VCaP (cell line): ENCODE data around the gene ATP6V1F.

Experiments
- H3K27ac ChIP-seq: fragments of 450-650 bp; 2 replicates; pipeline ENCODE4 v1.5.1; 2017
- TF ChIP-seq, protein P1 (sequence below): fragments of 450-650 bp; conservative IDR thresholded peaks from 2 replicates; pipeline ENCODE4 v1.5.1; 2017; ENCODE audit warnings: mild to moderate bottlenecking, moderate library complexity

Gene ATP6V1F

DNA sequence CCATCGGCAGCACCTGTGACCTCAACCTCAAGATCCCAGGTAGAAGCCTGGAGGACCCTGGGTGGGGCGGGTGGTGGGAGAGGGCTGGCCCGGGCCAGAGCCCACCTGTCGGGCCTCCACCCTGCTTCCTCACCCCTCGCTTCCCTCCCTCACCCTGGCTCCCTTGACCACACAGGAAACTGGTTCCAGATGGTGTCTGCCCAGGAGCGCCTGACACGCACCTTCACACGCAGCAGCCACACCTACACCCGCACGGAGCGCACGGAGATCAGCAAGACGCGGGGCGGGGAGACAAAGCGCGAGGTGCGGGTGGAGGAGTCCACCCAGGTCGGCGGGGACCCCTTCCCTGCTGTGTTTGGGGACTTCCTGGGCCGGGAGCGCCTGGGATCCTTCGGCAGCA, 8.9 kb upstream of the ATP6V1F start:
- TF ChIP-seq, protein P1, sequence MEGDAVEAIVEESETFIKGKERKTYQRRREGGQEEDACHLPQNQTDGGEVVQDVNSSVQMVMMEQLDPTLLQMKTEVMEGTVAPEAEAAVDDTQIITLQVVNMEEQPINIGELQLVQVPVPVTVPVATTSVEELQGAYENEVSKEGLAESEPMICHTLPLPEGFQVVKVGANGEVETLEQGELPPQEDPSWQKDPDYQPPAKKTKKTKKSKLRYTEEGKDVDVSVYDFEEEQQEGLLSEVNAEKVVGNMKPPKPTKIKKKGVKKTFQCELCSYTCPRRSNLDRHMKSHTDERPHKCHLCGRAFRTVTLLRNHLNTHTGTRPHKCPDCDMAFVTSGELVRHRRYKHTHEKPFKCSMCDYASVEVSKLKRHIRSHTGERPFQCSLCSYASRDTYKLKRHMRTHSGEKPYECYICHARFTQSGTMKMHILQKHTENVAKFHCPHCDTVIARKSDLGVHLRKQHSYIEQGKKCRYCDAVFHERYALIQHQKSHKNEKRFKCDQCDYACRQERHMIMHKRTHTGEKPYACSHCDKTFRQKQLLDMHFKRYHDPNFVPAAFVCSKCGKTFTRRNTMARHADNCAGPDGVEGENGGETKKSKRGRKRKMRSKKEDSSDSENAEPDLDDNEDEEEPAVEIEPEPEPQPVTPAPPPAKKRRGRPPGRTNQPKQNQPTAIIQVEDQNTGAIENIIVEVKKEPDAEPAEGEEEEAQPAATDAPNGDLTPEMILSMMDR: no peak
- H3K27ac ChIP-seq: no peak overlapping the region

DNA sequence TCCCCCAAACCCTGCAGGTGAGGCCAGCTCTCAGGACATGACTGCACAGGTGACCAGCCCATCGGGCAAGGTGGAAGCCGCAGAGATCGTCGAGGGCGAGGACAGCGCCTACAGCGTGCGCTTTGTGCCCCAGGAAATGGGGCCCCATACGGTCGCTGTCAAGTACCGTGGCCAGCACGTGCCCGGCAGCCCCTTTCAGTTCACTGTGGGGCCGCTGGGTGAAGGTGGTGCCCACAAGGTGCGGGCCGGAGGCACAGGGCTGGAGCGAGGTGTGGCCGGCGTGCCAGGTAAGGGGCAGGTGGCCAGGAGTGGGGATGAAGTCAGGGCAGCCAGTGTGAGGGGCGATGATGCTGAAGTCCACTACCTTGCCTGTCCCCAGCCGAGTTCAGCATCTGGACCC, 8.3 kb upstream of the ATP6V1F start:
- no peak overlapping the region for H3K27ac ChIP-seq
- TF ChIP-seq, protein P1: no peak

DNA sequence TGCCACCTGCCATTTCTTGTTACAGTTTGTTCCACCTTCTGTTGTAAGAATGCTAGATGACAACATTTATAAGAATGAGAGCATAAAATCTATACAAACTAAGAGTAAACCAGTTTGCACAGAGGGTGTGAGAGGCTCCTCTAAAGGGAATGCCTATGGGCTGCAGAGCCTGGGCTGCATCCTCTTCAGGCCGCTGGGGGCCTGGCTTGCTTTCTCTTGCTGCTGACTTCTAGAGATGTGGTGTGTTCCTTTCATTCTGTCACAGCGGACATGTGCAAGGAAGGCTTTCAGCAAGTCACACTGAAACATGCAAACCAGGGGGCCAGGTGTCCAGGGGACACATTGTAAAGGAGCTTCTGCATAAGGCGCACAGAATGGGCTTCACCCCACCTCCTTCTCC, 7.1 kb upstream of the ATP6V1F start:
- TF ChIP-seq, protein P1: no peak
- H3K27ac ChIP-seq: no peak overlapping the region

DNA sequence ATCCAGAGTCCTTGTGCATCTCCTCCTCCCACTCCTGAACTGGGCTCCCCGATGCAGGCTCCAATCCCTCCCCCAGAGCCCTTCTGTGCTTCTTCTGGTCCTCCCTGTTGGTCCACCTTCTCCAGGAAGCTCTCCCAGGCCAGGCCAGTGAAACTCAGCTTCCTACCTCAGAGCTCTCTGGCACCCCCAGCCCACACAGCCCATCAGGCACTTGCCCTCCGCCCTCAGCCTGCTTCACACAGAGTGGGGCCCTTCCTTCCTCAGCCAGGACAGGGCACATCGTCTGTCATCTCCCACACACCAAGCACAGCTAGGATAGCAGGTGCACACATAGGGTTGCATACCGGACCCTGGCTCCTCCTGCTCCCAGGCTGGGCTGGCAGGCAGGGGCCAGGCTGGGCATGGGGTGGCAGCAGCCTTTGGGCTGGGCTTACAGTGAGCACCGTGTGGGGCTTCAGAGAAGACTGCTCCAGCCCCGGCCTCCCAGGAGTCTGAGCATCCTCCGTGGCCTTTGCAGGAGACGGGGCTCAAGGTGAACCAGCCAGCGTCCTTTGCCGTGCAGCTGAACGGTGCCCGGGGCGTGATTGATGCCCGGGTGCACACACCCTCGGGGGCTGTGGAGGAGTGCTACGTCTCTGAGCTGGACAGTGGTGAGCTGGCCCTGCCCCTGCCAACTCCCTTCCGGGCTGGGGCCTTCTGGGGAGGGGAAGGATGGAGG, 6.5 kb upstream of the ATP6V1F start:
- H3K27ac ChIP-seq: no peak overlapping the region
- TF ChIP-seq, protein P1: no peak

DNA sequence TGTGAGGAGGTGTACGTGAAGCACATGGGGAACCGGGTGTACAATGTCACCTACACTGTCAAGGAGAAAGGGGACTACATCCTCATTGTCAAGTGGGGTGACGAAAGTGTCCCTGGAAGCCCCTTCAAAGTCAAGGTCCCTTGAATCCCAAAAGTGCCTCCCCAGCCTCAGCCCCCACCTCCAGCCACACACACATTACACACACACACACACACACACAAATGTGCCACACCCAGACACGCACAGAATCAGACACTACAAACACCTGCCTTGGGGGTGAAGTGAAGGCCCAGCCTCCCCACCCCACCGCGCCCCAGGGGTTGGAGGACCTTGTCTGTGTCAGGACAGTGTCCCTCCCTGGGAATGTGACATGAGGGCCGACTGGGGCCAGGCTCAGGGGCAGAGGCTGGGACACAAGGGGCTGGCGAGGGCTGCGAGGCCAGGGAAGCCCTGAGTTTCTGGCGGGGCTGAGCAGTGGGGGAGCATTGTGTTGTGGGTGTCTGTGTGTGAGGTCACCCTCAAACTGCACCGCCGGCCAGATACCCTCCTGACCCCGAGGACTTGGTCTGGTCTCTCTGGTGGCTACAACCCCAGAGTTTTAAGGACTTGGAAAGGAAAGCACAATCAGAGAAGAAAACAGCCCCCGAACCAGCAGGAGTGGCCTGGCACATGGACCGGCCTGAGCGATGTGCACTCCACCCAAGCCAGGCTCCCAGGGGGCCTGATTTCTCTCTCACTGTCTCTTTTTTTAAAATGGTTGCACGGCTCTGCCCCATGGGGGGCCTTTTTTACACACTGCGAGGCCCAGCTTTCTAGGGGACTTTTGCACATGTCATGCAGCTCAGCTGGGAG, 4.0 kb upstream of the ATP6V1F start:
- TF ChIP-seq, protein P1: no peak
- no peak overlapping the region for H3K27ac ChIP-seq

DNA sequence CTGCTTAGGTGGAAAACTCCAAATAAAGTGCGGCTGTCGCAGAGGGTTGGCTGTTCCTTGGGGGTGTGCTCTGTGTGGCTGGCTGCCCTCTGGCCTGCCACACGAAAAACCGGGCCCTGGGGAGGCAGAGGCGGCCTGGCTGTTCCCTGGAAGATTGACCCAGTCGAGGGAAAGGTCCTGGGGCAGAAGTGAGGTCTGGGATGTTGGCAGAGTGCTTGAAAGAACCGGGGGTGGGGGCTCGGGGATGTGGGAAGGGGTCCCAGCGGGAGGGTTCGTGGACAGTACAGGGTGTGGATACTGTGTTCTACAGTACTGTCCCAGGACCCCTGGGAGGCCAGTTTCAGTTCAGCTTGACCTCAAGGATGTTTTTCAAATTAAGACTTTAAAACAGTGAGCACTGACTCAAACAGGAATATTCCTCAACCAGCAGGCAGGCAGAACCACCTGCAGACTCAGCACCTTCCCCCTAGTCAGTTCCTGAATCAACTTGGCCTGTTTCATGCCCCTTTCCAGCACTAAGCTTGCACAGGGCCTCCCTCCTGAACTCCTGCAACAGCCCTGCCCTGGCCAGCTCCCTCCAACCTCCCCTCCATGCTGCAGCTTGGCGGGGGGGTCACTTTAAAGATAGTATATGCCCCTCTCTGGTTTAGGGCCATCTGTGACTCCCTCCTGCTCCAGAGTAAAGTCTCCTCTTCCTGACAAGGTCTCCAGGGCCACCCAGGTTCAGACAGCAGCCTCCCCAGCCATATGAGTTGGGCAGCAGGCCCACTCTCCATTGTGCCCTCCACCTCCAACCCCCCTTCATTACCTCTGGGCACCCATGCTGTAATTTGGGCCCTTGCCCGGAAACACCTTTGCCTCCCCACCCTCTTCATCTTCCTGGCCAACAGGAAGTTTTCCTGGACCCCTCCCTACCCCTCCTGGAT, 3.2 kb upstream of the ATP6V1F start:
- H3K27ac ChIP-seq: no peak overlapping the region

More for the DNA sequence above, 3.2 kb upstream of the ATP6V1F start:
- TF ChIP-seq, protein P1: no peak
